ENCODE measurements around the gene PRKD1.
"Not testable (repeated sequence)": the region's sequence is repeated elsewhere in the genome, so short reads cannot be mapped to it uniquely, and the experiment has no call there.

PRKD1 gene

DNA sequence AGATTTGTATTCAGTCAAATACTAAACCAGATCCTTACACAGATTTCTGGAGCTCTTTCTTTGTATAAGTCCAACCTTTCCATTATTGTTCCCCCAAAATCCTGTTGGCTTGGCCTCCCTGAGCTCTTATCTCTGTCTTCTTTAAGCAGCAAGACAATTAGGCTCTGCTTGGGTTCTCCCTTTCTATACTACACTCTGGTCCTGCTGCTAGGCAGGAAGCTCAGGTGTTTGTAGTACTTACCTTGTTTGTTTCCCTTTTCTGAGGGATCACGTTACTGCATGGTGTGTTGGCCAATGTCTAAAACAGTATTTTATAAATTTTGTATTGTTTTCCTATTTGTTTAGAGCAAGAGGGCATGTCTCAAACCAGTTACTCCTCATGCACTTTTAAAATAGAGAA lies 192.9 kb downstream of the PRKD1 start:
- DNase-seq: no peak

- DNase-seq: not testable (repeated sequence)
Observed at GRCh38 chr14:29726560-29727331, 200.9 kb downstream of the PRKD1 start.

- no peak for DNase-seq
Observed at GRCh38 chr14:29724991-29725390, 202.7 kb downstream of the PRKD1 start.

GRCh38 chr14:29722831-29723230 lies 204.8 kb downstream of the PRKD1 start:
- DNase-seq: no peak

GRCh38 chr14:29721586-29721985 lies 206.1 kb downstream of the PRKD1 start:
- no peak for DNase-seq

GRCh38 chr14:29717901-29718300 lies 209.7 kb downstream of the PRKD1 start:
- DNase-seq: no peak

DNA sequence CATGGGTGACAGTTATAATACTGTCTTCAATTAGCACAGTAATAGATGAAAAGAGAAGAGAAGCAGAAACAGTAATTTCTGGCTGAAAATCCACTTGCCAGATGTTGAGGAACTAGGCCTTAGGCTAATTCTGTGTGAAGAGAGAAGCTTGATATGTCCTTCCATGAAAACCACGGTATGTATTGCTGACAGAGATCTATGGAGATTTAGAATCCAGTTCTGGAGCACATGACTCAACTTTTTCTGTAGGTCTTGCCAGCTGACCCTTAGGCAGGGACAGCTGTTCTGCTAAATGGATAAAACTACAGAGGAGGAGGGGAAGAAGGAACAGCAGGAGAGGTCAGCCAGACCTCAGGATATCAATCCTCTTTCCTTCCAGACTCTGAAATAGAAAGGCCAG lies 211.5 kb downstream of the PRKD1 start:
- DNase-seq: no peak

- no peak for DNase-seq
Observed at GRCh38 chr14:29712601-29713000, 215.0 kb downstream of the PRKD1 start.

DNA sequence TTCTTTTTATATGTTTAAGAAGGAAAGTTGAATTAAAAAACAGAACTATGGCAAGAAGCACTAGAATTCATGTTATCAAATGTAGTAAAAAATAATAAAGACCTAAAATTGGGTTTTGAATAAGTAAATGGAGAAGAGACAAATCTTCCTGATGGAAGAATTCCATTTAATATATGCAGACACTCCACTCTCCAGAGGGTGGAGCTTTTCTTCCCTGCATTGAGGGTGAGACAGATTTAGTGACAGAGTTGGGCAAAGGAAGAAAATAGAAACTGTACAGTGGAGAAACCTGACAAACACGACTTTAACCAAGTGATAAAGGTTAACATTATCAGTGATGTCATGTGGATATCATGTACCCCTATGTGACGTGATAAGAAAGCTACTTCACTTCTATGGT lies 217.6 kb downstream of the PRKD1 start:
- no peak for DNase-seq

- no peak for DNase-seq
Observed at GRCh38 chr14:29709490-29709889, 218.2 kb downstream of the PRKD1 start.

GRCh38 chr14:29706700-29707099 lies 220.9 kb downstream of the PRKD1 start:
- DNase-seq: no peak

GRCh38 chr14:29705801-29706200 lies 221.8 kb downstream of the PRKD1 start:
- DNase-seq: no peak

GRCh38 chr14:29689597-29689996 lies 238.1 kb downstream of the PRKD1 start:
- DNase-seq: not testable (repeated sequence)

GRCh38 chr14:29687866-29688265 lies 239.8 kb downstream of the PRKD1 start:
- no peak for DNase-seq

- no peak for DNase-seq
Observed at GRCh38 chr14:29687071-29687765, 240.4 kb downstream of the PRKD1 start.

- DNase-seq: no peak
Observed at GRCh38 chr14:29684926-29685325, 242.7 kb downstream of the PRKD1 start.

- no peak for DNase-seq
Observed at GRCh38 chr14:29682789-29683188, 244.9 kb downstream of the PRKD1 start.

GRCh38 chr14:29681316-29681715 lies 246.3 kb downstream of the PRKD1 start:
- no peak for DNase-seq

- DNase-seq: no peak
Observed at GRCh38 chr14:29674566-29675285, 252.9 kb downstream of the PRKD1 start.

- no peak for DNase-seq
Observed at GRCh38 chr14:29672831-29673230, 254.8 kb downstream of the PRKD1 start.

GRCh38 chr14:29671034-29671433 lies 256.6 kb downstream of the PRKD1 start:
- DNase-seq: no peak

DNA sequence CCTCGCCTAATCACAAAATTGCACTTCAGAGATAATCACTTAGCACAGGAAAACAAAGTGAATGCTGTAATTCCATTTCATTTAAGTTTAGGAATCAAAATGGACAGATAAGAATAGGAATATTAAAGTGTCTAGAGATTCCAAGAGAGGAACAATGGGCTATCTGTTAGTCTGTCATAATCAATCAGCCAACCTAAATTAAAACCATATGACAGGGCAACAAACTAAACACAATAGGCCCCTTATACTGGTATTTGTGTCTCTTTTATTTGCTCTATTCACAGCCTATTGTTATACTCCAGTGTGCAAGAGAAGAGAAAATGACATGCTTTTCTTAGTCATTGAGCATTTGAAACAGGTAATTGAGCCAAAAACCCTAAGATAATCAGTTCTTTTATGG lies 259.4 kb downstream of the PRKD1 start:
- DNase-seq: no peak

DNA sequence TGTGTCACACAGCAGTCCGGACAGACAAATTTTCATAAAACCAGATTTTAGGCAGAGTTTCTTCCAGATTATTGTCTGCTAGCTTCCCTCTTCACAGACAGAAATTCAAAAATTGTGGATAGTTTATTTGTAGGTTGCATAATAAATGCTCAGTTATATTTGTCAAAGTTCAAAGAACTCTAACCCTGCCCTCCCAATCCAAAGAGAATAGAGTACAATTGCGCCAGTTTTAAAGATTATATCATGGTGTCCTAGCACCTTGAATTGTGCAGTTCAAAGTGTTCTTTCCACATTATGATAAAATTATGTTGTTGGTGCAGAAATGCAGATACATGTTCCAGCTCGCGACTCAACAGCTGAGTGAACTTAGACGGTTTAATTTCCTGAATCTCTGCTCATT lies 263.1 kb downstream of the PRKD1 start:
- DNase-seq: no peak

DNA sequence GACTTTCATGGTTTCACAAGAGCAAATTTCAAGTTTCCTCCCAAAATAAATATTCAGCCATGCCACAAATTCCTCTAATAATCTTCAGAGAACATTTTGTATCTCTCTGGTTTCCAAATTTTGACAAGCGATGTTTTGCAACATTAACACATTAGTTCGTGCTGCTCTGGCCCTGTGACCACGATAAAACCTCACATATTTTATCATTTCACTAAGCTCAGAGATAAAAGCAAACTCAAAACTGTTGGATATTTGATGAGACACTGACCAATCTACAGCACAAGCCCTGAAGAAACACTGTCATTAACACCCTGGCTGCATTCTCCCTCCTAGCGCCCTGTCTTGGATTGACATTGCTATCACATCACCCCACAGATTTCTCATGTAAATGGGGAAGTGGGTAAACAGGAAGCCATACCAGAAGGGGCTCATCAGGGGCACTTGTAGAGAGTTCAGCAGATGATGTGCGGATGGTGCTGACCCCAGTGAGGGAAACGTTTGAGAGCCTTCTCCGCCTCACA lies 264.3 kb downstream of the PRKD1 start:
- no peak for DNase-seq

All from stimulated activated CD4-positive, alpha-beta T cell treated with anti-CD3 and anti-CD28 coated beads, Interleukin-4, amount 100 ng/mL, for 24 hours (primary cell).